BJ (cell line): ENCODE measurements around the gene ZBTB20. TPM values are rescaled to one million over a fixed set of nuclear protein-coding genes. Genes with fewer than 3 reads are reported as not detected.

Experiments
- CTCF ChIA-PET: fragments of 350-600 bp; formaldehyde crosslinking; extraction: SDS; loops from one replicate; lab custom pipeline; 2021; ENCODE audit warnings: antibody characterized with exemption, inconsistent platforms; lab: Yijun Ruan, JAX
- POLR2A ChIA-PET: fragments of 300-600 bp; sonication (Branson Sonifier 250); formaldehyde crosslinking; extraction: SDS; loops from one replicate; lab custom pipeline; 2021; ENCODE audit warnings: antibody characterized with exemption; lab: Charles Lee
- DNase-seq: peaks from one replicate; pipeline ENCODE4 v3.0.0-alpha.2; 2011; ENCODE audit warnings: low read depth
- H3K27me3 ChIP-seq: 2 replicates; pipeline ENCODE4 v1.6.0; 2011; ENCODE audit warnings: low read length; ENCODE audit not compliant: control insufficient read depth, insufficient read depth
- H3K36me3 ChIP-seq: 2 replicates; pipeline ENCODE4 v1.5.1; 2011; ENCODE audit warnings: low read length; ENCODE audit not compliant: control insufficient read depth, insufficient read depth
- H3K4me3 ChIP-seq: 2 replicates; pipeline ENCODE4 v1.5.1; 2011; ENCODE audit warnings: low read depth, mild to moderate bottlenecking, control low read depth, low read length
- CTCF ChIP-seq: IDR thresholded peaks from 2 replicates; pipeline ENCODE4 v1.5.1; 2011; ENCODE audit warnings: low read depth, mild to moderate bottlenecking, control low read depth, inconsistent platforms, low read length, moderate library complexity; ENCODE audit not compliant: insufficient read depth
- polyA plus RNA-seq: library from polyadenylated mRNA; depleted of rRNA; stranded (reverse); fragments of >200 nt; gene quantifications from 2 replicates; pipeline ENCODE4 v1.2.3, GENCODE V29; 2011

Gene ZBTB20
- polyA plus RNA-seq, 1 experiment = 6.0 TPM

- no peak overlapping the region for H3K4me3 ChIP-seq
- no peaks in the 10 kb centered on the region for H3K27me3 ChIP-seq
- CTCF ChIA-PET = no interaction called here
- POLR2A ChIA-PET = no interaction called here
- TF ChIP-seq CTCF = no peak
- no peak for DNase-seq
- no peaks in the 10 kb centered on the region for H3K36me3 ChIP-seq
Measured at GRCh38 chr3:114709102-114709501, 438.0 kb downstream of the ZBTB20 start.

GRCh38 chr3:114707252-114707860, 439.7 kb downstream of the ZBTB20 start:
- ChIA-PET POLR2A (no interaction called here), CTCF (no interaction called here)
- no peak for DNase-seq
- Histone ChIP-seq H3K36me3 (no peaks in the 10 kb centered on the region), H3K27me3 (no peaks in the 10 kb centered on the region), H3K4me3 (no peak overlapping the region)
- TF ChIP-seq CTCF = no peak

GRCh38 chr3:114706591-114707232, 440.4 kb downstream of the ZBTB20 start:
- ChIA-PET POLR2A (interaction anchor here (0.7 to 0.8 kb wide), 2 partner anchors 343 to 462 kb away, joined by 3 to 5 read pairs; no protein-coding TSS in a partner anchor), CTCF (no interaction called here)
- TF ChIP-seq CTCF = no peak
- Histone ChIP-seq H3K27me3 (no peaks in the 10 kb centered on the region), H3K36me3 (no peaks in the 10 kb centered on the region), H3K4me3 (no peak overlapping the region)
- no peak for DNase-seq

GRCh38 chr3:114700637-114701234, 446.4 kb downstream of the ZBTB20 start:
- TF ChIP-seq CTCF = no peak
- Histone ChIP-seq H3K27me3 (no peaks in the 10 kb centered on the region), H3K36me3 (no peaks in the 10 kb centered on the region), H3K4me3 (no peak overlapping the region)
- POLR2A ChIA-PET = no interaction called here
- CTCF ChIA-PET = interaction anchor here (0.6 to 1.0 kb wide), 2 partner anchors 11 to 85 kb away, joined by 3 read pairs; no protein-coding TSS in a partner anchor
- no peak for DNase-seq

- TF ChIP-seq CTCF = no peak
- Histone ChIP-seq H3K27me3 (no peaks in the 10 kb centered on the region), H3K4me3 (no peak overlapping the region), H3K36me3 (no peaks in the 10 kb centered on the region)
- no peak for DNase-seq
- CTCF ChIA-PET = no interaction called here
- POLR2A ChIA-PET = interaction anchor here (0.6 kb wide), 1 partner anchor 51 kb away, joined by 12 read pairs; no protein-coding TSS in a partner anchor
Measured at GRCh38 chr3:114698146-114699105, 448.7 kb downstream of the ZBTB20 start.
